DMS114 treated with DMSO at 0.1 percent for 48 hours (cell line): Measurements from ENCODE around the gene COLGALT1.
"Not testable (repeated sequence)": the region's sequence is repeated elsewhere in the genome, so short reads cannot be mapped to it uniquely, and the experiment has no call there.

Experiments used
- DNase-seq: peaks from one replicate; lab custom pipeline; 2025; ENCODE audit not compliant: unreplicated experiment; lab: John Stamatoyannopoulos, UW

COLGALT1 gene

GRCh38 chr19:17598063-17598462 lies 42.6 kb downstream of the COLGALT1 start:
- DNase-seq = not testable (repeated sequence)

GRCh38 chr19:17598953-17599352 lies 43.5 kb downstream of the COLGALT1 start:
- DNase-seq = no peak

DNA sequence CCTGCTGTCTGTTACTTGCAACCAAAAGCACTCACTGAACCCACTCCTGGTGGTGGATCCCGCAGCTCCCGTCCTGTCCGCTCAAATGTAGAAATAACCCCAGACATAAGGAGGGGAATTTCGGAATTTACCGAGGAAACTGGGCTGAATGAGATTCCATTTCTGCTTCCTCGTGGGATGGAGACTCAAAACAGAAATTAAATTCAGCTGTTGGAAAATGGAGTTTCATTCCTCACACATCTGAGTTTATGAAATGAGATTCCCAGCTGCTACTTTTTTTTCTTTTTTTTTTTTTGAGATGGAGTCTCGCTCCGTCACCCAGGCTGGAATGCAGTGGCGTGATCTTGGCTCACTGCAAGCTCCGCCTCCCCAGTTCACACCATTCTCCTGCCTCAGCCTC lies 44.3 kb downstream of the COLGALT1 start:
- no peak for DNase-seq

DNA sequence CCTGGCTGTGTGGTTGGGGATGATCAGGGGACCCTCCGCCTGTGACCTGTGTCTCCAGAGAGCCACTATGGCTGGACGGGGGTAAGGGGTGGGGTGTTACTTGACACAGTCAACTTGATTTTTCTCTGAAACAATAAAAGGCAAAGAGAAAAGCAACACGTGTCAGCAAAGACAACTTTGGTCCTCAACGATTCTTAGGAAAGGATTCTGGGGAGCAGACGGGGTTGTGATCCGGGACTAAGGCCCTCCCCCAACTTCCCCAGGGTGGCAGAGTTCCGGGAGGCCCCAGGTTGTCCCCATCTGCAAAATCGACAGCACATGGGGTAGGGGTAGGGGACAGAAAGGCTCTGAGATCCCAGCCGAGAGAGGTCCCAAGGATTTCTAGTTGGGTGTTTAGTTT lies 46.2 kb downstream of the COLGALT1 start:
- no peak for DNase-seq

- no peak for DNase-seq
These were observed 46.8 kb downstream of the COLGALT1 start for GRCh38 chr19:17602217-17602616.

DNA sequence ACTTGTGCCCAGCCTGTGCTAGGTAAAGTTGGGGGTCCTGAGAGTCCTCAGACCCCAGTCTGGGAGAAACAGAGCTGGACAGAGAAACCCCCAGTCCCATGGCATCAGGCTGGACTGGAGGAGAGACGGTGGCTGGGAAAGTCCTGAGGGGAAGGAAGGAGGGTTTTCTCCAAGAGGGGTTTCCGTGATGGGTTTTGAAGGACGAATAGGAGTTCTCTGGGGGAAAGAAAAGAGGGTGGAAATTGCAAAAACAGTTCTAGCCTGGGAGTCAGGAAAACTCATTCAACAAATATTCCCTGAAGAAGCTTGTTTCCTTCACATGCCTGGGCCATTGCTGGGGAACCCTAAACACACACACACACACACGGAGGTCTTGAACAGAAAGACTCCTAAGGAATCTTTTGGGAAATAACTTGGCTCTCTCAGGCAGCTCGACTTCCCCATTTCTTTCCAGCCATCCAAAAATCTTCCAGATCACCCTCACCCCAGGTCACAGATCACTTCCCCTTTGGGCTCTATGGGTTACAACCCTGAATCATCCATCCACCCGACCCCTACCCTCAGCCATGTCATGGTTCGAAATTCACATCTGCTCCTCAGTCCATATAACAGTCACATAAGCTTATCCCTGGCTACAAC lies 47.5 kb downstream of the COLGALT1 start:
- no peak for DNase-seq

DNA sequence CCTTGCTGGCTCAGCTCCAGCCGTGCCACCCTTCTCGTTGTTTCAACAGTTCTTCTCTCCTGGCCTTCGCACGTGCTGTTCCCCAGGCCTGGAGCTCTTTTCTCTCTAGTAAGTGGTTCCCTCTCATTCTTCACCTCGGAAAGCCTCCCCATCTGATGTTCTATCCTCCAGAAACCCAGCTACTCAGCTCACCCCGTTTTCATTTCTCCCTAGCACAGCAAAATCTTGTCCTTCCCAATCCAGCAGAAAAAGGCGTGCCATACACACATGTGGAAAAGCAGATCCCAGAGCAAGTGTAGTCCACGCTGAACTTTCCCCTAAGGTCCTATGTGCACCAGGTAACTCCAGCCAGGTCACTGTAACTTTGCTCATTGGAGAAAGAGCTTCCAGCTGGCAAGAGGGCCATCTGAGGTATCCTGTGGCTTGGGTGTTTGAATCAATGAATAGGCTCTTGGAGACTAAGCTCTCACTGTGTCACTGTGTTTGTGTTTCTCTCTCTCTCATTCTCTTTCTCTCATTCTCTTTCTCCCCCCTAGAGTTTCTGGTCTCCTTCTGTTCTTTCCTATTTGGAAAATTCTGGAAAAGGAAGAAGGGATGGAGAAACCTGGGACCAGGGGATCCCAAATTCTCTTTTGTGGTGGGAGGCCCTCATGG lies 49.0 kb downstream of the COLGALT1 start:
- DNase-seq = no peak

- DNase-seq = no peak
These were observed 49.7 kb downstream of the COLGALT1 start for GRCh38 chr19:17605117-17605516.

DNA sequence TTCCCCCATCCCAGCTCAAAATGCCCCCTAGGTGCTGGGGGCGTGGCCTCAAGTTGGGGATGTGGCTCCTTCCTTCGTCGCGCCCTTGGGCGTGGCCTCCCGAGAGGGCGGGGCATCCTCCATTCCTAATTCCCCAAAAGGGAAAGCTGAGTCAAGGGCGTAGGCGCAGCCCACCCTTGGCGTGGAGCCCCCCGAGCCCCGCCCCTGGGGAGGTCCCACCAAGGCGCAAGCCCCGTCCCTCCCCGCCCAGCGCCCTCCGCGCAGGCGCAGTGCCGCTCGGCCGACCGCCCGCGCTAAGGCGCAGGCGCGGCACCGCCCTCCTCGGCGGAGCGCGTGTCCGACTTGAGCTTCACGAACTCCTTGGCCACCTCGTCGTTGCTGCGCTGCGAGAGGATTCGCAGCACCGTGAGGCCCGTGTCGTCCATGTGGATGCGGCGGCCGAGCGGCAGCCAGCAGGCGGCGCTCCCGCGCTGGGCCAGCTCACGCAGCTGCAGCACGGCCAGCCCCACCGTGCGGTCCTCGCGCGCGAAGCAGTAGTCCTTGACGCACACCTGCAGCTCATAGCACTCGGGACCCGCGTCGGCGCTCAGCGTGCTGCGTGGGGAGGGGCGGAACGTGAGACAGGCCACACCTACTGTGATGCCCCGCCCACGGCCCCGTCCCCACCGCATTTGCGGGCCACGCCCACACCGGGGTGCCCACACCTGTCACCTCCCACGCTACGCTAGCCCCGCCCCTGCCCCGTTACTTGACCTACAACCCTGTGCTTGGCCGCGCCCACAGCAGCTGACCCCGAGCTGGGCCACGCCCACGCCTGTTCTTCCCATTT lies 50.5 kb downstream of the COLGALT1 start:
- peak; percentile 85 for DNase-seq

GRCh38 chr19:17606590-17607185 lies 51.2 kb downstream of the COLGALT1 start:
- DNase-seq = no peak

GRCh38 chr19:17607936-17608335 lies 52.5 kb downstream of the COLGALT1 start:
- DNase-seq = no peak

GRCh38 chr19:17610384-17610783 lies 54.9 kb downstream of the COLGALT1 start:
- peak; percentile 59 for DNase-seq

DNA sequence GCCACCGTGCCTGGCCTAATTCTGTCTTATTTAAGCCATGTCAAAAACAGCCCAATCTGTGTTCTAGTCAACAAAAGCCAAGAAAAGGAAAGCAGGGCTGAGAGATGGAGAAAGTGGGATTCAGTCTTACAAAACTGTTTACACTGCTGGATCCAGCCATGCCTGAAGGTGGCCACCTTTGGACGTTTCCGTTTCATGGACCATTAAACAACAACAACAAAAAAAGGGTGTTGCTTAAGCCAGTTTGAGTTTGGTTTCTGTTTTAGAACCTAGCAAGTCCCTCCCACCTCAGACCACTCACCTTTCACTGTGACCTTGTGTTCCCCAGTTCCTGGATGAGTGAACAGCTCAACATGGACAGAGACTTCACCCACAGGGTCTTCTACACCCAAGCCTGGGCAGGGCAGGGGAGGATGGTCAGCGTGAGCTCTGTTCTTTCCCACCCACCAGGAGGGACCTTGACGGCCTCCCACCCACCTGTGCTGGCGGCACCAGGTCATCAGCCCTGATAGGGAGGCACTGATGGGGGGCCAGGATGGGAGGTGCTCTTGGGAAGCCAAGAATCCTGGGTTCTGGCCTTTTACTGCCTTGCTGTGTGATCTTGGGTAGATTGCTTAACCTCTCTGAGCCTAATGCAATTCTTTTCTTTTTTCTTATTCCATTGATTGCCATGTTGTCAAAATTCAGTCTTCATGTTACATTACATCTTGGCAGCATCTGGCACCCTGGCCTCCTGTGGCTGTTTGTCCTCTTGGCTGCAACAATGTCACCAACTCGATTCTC lies 56.2 kb downstream of the COLGALT1 start:
- no peak for DNase-seq

GRCh38 chr19:17614476-17614875 lies 59.0 kb downstream of the COLGALT1 start:
- DNase-seq = no peak

DNA sequence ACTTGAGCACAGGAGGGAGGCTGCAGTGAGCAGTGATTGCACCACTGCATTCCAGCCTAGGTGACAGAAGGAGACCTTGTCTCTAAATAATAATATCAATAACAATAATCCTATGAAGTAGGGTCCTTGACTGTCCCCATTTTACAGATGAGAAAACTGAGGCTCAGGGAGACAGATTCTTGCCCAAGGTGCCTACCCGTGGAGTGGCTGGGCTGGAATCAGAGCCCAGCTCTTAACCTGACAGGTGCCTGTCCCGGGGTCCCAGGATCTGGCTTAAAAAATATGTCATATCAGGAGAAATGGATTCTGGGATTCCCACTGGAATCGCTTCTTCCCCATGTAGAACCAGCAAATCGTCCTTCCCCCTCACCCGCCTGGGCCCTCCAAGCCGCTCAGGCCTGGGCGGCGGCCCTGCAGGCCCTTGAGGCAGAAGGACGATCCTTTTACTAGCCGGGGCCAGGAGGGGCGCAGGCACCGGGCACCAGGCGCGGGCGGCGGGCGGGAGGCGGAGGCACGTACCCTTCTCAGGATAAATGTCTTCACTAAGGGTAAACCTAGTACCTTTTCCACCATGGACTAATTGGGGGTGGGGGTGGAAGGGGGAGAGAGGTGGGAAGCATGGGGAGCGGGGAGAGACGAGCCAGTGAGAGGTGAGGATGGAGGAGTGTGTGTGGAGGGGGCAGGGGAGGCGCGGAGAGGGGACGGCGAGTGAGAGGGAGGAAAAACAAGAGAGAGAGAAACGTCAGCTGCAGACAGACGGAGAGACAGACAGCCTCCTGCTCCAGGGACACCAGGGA lies 60.6 kb downstream of the COLGALT1 start:
- DNase-seq = no peak

DNA sequence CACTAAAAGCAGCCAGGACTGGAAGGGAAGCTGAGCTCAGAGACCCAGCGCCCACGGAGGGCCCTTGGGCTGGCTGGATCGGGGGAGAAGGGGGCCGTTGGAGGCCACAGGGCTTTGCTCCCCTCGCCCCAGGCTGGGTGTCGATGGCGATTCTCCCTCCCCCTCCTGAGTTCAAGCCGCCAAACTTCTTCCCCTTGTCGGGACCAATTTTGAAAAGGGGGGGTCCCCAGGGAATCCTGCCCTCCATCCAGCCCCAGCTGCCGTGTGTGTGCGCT lies 61.2 kb downstream of the COLGALT1 start:
- DNase-seq = no peak

- DNase-seq = no peak
These were observed 61.7 kb downstream of the COLGALT1 start for GRCh38 chr19:17616961-17617806.

- no peak for DNase-seq
These were observed 62.4 kb downstream of the COLGALT1 start for GRCh38 chr19:17617807-17618192.

DNA sequence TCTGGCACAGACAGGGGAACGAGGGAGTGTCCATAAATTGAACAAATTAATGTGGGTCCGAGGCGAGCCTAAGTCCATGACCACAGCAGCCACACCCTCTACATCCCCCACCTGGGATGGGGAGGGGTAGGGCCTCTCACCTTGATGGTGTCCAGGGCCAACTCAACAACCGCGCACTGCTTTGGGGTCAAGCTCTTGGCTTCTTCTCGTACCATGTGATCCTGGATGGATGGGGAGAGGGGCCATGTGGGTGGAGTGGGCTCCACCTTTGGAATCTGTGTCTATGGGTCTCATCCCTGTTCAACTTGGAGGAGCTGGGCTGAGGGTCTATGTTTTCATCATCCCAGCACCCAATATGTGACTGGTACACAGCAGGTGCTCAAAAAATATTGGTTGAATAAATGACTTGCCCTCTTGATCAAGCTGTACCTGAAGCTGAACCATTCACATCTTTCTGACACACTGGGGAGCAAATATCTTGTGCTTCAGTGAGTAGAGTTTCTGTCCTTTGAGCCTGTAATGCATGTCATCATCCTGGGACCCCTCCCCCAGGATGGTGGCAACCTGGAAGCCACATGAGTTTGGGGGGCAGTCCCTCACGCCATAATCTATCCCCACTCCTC lies 62.9 kb downstream of the COLGALT1 start:
- DNase-seq = no peak
